HG03175 (cell line): ENCODE data around the gene L2HGDH.

ENCODE experiments used
- ATAC-seq: cut with Tn5 transposase; IDR thresholded peaks from one replicate; pipeline ENCODE4 v1.9.1; 2021; ENCODE audit warnings: mild to moderate bottlenecking, moderate library complexity; ENCODE audit not compliant: unreplicated experiment

L2HGDH gene

DNA sequence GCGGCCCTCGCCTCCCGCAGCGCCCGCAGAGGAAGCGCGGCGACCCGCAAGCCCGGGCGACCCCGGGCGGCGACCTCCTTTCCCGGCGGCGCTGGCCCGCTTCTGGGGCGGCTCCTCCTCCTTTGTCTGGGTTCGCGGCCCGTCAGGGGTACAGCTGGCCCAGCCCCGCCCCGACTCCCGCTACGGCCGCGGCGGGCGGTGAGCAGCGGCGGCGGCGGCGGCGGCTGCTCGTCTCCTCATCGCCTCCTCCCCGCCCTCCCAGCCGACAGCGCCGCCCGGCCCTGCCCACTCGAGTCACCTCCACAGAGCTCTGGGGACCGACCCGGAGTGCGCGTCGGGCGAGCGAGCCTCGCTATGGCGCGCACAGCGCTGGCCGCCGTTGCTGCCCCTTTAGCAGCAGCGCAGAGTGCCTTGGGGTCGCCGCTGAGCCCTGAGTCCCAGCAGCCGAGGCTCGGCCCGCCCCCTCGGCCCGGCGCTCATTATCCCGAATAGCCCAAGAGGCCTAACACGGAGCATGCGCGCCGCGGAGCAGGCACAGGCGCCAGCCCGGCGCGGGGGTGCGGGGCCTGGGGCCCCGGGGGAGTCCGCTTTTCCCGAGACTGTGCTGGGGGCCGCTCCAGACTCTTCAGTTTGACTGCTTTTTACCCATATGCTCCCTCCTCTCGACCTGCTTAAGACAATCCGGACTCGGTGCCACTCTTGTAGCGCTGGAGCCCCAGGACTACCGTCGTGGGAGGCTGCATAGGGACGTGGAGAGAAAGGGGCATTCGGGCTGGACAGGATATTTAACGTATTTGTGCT, 80.4 kb downstream of the L2HGDH start, which contains the start of gene SOS2:
TSS of gene SOS2 (minus strand) at position 104 of the 801 bp plus-strand sequence. CDS start 295 bp downstream, outside the sequence.
- ATAC-seq = peak; percentile 86

DNA sequence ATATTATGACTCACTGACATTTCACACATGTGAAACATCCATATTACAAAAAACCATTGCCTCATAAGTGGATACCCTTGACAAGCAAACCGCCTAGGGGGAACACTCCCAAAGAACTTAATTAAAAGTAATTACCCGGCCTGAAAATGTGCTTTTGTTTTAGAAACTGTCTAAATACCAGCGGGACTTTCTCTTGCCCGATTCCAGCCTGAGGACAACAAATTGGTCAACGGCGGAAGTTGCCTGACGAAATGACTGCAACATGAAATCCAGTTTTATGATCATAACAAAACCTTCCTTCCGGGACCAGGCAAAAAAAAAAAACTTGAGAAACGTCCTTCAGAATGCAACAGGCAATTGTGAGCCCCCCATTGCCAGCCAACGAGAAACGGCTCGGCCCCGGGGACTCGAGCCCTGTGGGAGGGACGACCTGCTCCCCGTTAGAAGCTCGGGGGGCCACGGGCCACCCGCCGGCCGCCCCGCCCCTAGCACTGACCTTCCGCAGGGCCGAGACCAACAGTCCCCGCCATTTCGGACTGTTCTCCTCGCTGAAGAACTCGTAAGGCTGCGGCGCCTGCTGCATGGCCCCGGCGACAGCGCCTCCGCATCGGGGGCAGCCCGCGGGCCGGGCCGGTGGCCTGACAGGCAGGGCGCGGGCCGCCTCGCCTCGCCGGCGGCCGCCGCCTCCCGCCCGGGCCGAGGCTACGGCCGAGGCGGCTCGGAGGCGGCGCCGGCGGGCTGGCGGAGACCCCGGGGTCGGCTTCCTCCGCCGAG, 81.1 kb downstream of the L2HGDH start:
- ATAC-seq = peak; percentile 34

DNA sequence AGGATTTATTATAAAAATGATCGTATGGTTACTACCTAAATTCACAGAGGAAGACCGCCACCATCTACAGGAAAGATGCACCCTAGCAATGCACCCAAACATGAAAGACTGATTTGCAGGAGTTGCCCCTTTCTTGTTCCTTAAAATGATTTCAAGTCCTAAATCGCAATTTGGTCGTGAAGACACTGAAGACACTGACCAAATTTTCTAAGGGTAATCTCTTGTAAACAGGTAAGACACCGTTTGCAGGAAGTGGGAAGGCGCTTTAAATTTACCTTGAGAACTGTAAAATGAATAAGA, 81.7 kb downstream of the L2HGDH start:
- ATAC-seq = no peak

DNA sequence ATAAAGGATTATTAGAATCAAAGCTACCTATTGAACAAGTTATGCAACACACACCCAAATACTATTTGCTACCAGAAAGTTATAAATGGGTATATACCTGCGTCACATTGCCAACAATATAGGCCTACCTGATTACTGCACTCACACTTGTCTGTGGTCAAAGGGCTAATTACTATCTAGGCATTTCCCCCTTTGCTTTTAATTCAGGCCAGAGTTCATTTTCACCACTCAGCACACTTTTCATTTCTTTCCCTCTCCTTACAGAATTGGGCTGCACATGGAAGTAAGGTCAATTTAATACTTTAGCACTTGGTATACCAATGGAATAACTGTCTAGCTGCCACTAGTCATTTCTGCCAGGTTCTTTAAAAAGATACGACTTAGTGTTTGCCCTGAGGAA, 82.3 kb downstream of the L2HGDH start:
- no peak for ATAC-seq

DNA sequence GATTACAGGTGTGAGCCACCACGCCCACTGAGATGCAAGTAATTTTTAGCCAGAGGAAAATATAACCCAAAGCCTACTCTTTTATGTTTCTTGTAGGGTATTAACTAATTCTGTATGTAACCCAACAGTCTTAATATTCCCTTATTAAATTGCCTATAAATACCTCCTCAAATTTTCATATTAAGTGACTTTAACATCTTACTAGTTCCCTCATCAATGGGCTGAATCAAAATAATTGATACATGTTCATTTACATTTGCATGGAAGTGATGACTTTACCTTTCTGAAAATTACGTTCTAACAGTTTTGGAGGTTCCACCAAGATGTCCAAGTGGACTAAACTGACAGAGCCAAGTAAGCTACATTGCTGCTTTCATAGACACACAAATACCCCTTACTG, 83.7 kb downstream of the L2HGDH start:
- ATAC-seq = no peak

- ATAC-seq = no peak
Observed at GRCh38 chr14:50225974-50226297, 86.1 kb downstream of the L2HGDH start.

GRCh38 chr14:50225067-50225973, 86.7 kb downstream of the L2HGDH start:
- ATAC-seq = no peak

GRCh38 chr14:50222055-50222613, 89.9 kb downstream of the L2HGDH start:
- no peak for ATAC-seq

- no peak for ATAC-seq
Observed at GRCh38 chr14:50218501-50218900, 93.5 kb downstream of the L2HGDH start.

GRCh38 chr14:50215416-50215815, 96.6 kb downstream of the L2HGDH start:
- ATAC-seq = no peak

DNA sequence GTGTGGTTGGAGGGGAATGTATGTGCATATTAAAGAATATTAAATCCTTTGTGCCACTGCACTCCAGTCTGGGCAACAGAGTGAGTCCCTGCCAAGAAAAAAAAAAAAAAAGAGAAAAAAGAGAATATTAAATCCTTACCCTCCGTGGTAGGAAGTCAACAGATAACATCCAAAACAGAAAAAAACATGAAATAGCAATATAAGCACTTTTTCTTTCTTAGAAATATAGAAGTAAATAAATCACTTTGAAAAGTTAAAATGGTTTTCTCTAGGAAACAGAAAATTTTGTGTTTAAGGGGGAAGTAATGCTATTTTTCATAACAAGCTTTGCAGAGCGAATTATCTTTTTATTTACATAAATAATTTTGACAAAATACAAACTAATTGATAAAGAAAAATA, 98.2 kb downstream of the L2HGDH start:
- ATAC-seq = no peak

DNA sequence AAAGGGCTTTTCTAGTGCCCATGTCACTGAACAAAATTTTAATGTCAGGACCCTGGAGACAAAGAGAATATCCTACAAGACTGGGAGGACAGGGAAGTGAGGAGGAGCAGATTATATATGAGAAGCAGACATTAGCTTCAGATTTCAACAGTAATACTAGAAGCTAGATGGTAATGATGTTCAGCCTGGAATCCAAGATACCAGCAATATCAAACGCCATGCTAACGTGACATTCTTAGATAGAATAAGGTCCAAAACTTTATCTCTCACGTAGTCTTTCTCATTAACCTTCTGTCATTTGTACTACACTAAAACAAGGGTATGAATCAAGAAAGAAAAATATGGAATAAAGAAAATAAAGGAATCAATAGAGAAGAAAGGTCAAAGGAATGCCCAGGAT, 99.3 kb downstream of the L2HGDH start:
- ATAC-seq = no peak

- no peak for ATAC-seq
Observed at GRCh38 chr14:50210074-50210473, 102.0 kb downstream of the L2HGDH start.

DNA sequence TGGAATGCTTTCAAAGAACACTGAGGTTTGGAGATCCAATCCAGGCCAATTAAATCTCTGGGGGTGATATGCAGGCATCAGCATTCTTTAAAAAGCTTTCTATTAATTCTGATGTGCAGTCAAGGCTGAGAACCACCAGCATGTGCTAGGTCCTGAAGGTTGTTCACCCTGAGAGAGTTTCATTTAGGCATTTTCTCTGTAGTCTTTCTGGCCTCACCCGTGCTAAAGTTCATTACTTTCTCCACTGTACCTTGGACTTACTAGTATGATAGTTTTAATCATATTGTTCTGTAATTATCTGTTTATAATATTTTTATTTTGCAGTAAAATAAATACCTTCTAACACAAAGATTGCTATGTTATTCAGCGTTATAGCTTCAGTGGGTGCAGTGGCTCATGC, 113.5 kb downstream of the L2HGDH start:
- no peak for ATAC-seq

GRCh38 chr14:50191499-50191898, 120.5 kb downstream of the L2HGDH start:
- no peak for ATAC-seq
